GM19043 (cell line): Measurements from ENCODE around the gene GSTO2.
A peak's percentile ranks its signal among the peaks of the same experiment; 100 is the strongest.

Experiments used
- ATAC-seq: cut with Tn5 transposase; IDR thresholded peaks from one replicate; pipeline ENCODE4 v1.9.1; 2021; ENCODE audit warnings: low read depth; ENCODE audit not compliant: unreplicated experiment

Gene GSTO2

GRCh38 chr10:104304927-104305326 is 35.9 kb downstream of the GSTO2 start:
- ATAC-seq: no peak

DNA sequence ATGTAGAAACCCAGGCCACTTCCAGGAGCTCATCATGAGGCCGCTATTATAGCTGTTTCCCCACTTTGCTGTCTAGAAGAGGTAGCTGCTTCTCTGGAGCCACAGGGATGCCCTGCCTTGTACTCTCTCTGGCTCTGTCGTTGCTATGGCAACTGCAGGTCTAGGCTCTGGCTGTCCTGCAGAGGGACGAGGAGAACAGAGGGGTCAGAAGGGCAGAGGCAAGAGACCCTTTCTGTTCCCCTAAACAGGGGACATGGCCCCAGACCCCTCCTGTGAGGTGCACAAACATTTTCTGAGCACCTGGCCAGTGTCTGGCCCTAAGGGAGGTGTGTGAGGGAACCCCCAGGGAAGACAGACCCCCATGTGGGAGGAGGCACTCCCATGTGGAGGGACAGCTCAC is 37.9 kb downstream of the GSTO2 start:
- ATAC-seq: no peak

- ATAC-seq: no peak
Observed at GRCh38 chr10:104307576-104308438, 38.8 kb downstream of the GSTO2 start.

- ATAC-seq: peak; percentile 79
Observed at GRCh38 chr10:104308439-104308903, 39.5 kb downstream of the GSTO2 start.

- ATAC-seq: no peak
Observed at GRCh38 chr10:104309980-104310978, 41.3 kb downstream of the GSTO2 start.

DNA sequence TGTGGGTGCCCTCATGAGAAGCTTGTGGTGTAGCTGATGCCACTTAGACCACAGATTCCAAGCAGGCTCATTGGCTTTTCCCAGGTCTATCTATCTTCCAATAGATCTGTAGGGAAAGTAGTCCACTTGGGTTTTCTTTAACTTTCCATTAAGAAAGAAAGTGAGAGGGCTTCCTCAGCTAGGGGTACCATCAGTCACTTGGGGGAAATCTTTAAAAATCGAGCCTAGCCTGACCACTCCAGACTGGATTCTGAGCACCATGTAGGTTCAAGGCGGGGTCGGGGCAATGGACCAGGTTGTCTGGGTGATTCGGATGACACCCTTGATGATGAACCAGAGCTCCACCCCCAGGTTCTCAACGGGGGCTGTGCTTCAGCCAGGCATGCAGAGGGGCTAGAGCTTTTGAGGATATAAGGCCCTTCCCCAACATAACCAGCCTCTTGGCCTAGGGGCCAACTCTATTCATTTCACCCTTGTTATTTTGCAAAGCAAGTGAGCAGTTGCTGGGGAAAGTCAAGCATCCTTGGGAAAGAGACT is 42.3 kb downstream of the GSTO2 start:
- no peak for ATAC-seq

GRCh38 chr10:104314591-104315485 is 45.9 kb downstream of the GSTO2 start:
- no peak for ATAC-seq

GRCh38 chr10:104315486-104315921 is 46.5 kb downstream of the GSTO2 start:
- ATAC-seq: no peak

GRCh38 chr10:104316321-104317099 is 47.5 kb downstream of the GSTO2 start:
- no peak for ATAC-seq

DNA sequence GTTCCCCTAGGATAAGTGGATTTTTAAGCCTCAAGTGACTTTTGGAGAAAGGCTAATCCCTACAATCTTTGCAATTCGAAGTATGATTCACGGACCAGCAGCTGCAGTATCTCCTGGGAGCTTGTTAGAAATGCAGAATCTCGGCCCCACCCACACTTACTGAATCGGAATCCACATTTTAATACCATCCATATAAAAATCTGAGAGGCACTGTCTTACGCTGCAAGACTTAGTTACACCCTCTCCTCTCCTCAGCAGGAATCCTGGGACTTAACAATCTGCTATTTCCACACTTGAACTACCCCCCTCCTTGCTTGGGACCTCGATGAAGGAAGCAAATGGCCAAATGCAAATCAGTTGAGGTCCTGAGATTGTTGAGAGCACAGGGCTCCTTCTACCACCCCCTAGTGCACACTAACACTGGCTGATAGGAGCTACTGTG is 48.3 kb downstream of the GSTO2 start:
- ATAC-seq: no peak

DNA sequence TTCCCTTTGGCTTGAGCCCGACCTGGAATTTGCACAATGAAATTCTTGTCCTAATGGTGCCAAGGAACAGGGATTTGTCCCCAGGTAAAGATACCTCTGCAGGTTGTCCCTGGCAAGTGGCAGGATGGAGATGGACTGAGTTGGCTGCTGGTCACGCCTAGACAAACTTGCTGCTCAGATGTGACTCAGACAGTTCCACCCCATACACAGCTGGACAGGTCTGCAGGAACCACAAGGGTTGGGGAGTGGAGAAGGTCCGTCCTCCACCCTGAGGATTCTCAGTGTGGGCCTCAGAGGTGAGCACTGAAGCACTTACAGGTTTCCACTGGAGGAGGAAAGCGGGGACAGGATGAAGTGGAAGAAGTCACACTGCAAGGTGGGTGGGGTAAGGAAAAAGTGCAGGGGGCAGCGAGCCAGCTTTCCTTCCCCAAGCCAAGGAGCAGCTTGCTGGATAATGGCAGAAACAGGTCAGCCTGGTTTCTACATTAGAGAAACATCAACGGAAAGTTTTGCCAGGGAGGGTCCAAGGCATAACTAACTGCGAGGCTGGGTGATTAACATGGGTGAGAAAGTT is 48.8 kb downstream of the GSTO2 start:
- ATAC-seq: no peak

DNA sequence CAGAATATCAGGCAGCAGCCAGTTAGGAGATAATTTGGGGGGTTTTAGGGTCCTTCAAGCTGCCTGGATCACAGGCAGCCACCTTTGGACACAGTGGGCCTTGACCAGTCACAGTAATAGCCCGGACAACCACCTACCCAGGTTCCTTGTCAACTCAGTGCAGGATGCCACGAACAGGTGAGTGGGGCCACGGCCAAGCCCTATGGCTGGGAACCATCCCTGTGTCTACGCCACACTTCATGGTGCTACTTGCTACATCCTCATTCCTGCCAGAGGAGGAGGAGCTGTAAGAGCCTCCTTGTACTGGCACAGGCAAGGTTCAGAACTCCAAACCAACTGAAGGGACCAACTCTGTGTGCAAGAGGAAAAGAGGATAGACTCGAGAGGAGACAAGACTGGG is 49.3 kb downstream of the GSTO2 start:
- ATAC-seq: no peak

DNA sequence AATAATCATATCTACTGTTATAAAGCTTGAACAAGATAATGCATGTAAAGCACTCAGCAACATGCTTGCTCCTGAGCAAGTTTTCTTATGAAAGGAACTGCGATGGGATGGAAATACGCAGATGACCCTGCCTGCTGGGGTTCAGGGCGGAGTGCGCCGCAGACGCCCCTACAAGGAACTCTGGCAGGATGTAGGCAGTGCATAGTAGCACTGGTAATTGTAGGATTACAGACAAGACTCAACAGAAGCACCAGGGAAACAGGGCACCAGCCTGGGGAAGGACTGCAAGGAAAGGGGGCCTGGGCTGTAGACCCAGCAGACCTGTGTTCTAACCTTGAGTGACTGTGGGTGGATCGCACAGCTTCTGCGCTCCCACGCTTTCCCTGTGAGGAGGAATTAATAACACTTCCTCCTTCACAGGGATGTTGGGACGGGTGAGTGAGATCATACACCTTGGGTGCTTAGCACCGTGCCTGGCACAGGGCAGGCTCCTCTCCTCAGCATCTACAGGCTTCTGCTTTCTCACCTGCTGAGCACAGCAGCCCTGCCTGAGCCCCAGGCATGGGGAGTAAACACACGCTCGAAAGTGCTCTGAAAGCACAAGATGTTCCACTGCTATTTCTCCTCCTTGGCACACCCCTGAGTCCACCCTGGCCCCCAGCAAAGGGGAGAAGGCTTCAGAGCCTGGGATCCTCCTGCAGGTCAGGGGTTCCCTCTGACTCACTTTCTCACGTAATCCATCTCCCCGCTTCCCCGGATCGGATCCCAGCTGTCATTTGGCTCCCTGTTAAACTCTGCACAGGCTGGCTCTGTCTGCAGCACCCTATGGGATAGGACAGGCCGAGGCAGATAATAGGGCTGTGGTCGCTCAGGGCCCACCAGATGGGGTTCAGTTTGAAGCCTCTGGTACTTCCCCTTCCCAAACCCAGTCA is 50.1 kb downstream of the GSTO2 start:
- ATAC-seq: no peak

GRCh38 chr10:104321226-104321625 is 52.2 kb downstream of the GSTO2 start:
- ATAC-seq: no peak

DNA sequence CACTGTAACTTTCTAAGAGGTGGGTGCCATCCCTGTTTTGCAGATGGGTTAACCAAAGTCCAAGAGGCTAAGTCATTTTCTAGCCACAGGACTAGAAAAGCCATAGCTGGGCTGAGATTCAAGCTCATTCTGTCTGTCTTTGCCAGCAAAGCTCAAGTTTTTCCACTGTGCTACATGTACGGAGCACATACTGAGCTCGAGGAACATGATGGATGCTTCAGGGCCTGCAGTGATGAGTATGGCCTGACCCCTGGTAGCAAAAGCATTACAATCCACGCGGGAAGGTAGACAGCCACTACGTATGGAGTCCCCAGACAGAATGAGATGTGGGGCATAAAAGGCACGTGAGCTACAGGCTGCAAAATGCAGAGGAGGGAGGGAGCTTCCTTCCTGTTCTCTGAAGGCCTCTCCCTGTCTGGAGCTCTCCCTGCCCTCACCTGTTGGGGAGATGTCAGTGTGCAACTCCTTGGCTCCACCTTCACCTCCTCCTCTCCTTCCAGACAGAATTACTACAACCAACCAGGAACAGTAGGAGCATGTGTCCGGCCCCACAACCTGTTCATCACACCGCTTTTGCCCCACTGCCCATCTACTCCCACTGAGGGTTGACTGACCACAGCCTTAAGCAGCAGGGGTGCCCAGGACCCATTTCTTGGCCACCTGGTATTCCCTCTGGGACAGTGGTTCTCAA is 52.9 kb downstream of the GSTO2 start:
- ATAC-seq: no peak

DNA sequence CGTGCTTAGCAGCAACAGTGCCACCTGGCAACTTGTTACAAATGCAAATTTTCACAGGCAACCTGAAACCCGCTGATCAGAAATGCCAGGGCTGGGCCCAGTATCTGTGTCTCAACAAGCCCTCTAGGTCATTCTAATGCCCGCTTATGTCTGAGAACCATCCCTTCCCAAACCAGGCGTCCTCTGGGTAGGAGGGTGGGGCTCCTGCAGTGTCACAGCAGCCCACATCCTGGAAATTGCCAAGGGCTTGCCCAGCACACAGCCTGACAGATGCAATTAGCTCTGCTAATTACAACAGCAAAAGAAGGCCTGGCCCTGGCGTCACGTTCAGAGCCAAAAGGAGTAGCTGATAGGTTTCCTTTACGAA is 53.4 kb downstream of the GSTO2 start:
- ATAC-seq: no peak

DNA sequence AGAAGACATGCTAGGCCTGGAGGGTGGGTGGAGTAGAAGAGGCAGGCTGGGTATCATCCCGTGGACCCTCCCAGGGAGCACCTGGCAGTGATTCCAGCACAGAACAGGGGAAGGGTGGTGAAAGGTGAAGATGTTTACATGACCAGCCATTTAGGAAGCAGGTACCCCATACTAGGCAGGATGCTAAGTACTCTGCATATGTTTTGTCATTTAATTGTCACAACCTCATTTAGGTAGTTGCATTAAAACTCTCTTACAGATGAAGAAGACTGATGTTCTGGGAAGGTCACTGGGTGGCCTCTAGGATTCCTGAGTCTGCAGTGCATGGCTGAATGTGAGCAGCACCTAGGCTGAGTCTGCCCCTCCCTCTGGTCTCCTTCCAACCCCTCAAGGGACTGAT is 54.1 kb downstream of the GSTO2 start:
- ATAC-seq: no peak
